Adrenal gland (tissue), 5 donors: ENCODE results near the gene HJV.

Experiments
- POLR2A ChIP-seq, 2 donors: fragments of 450-650 bp; IDR thresholded peaks; one replicate each; pipeline ENCODE4 v1.6.1; 2017; ENCODE audit warnings: antibody characterized with exemption in 2 of 2, mild to moderate bottlenecking in 2 of 2, moderate library complexity in 1 of 2
- TF ChIP-seq, protein P1 (sequence below), 6 experiments: fragments of 450-650 bp in 4 of 6; fragments of 200-600 bp in 2 of 6; sonication (generic) in 1 of 6; IDR thresholded peaks; 1 replicate in 5 of 6; 2 replicates in 1 of 6; pipeline versions ENCODE4 v1.5.1 to v1.8.0; 2016 to 2021; ENCODE audit warnings: antibody characterized with exemption in 6 of 6, mild to moderate bottlenecking in 2 of 6, moderate library complexity in 1 of 6
- donor health status: DM: no; HTN: no; CAD: no.

DNA sequence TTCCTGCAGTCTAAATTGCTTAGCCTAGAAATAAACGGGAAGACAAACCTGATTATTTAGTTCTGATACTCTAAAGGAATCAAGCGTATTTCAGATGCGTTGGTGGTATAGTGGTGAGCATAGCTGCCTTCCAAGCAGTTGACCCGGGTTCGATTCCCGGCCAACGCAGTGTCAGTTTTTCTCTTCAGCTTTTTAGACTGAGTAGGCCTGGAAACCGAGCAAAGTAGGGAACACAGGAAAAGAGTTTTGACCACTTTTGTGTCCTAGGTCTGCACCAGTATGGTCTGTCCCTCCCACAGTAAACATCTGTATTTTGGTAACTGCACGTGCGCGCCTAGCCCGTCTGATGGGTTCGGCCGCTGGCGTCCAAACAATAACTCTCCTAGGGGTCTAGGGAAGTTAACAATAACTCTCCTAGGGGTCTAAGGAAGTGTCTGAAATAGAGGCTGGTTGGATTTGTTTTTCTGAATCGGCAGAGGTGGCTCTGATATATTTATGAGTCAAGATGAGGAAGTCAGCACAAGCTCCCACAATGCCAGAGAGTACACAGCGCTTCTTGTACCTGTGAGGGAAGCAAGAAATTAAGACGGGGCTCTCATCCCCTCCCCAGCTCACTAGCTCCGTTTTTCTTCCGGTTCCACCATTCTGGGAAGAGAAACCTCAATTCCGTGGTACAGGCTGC is 15.6 kb upstream of the HJV start:
- TF ChIP-seq, protein P1, sequence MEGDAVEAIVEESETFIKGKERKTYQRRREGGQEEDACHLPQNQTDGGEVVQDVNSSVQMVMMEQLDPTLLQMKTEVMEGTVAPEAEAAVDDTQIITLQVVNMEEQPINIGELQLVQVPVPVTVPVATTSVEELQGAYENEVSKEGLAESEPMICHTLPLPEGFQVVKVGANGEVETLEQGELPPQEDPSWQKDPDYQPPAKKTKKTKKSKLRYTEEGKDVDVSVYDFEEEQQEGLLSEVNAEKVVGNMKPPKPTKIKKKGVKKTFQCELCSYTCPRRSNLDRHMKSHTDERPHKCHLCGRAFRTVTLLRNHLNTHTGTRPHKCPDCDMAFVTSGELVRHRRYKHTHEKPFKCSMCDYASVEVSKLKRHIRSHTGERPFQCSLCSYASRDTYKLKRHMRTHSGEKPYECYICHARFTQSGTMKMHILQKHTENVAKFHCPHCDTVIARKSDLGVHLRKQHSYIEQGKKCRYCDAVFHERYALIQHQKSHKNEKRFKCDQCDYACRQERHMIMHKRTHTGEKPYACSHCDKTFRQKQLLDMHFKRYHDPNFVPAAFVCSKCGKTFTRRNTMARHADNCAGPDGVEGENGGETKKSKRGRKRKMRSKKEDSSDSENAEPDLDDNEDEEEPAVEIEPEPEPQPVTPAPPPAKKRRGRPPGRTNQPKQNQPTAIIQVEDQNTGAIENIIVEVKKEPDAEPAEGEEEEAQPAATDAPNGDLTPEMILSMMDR (IDR thresholded peaks at IDR 0.05): no peak
- TF ChIP-seq POLR2A (IDR thresholded peaks at IDR 0.05): peak in 1 of 2 donors; percentile 32
